KMS-11 (cell line): ENCODE data around the gene TEKT3.

Source experiments
- H2AFZ ChIP-seq: fragments of 200-600 bp; sonication (generic); 2 replicates; pipeline ENCODE4 v1.6.1; 2016; ENCODE audit warnings: antibody characterized with exemption, mixed run types, low read depth
- H3K27ac ChIP-seq: fragments of 200-600 bp; sonication (generic); 2 replicates; pipeline ENCODE4 v1.6.1; 2016; ENCODE audit warnings: mild to moderate bottlenecking, mixed run types
- H3K27me3 ChIP-seq: fragments of 200-600 bp; sonication (generic); 2 replicates; pipeline ENCODE4 v1.6.1; 2017; ENCODE audit warnings: mild to moderate bottlenecking, low read depth, mixed run types, moderate library complexity; ENCODE audit not compliant: insufficient read depth
- H3K36me3 ChIP-seq: fragments of 200-600 bp; sonication (generic); 2 replicates; pipeline ENCODE4 v1.6.1; 2017; ENCODE audit warnings: mild to moderate bottlenecking, mixed run types; ENCODE audit not compliant: insufficient read depth
- H3K4me1 ChIP-seq: fragments of 200-600 bp; sonication (generic); 2 replicates; pipeline ENCODE4 v1.6.1; 2016; ENCODE audit warnings: mild to moderate bottlenecking, low read depth, mixed run types; ENCODE audit not compliant: poor library complexity, severe bottlenecking
- H3K4me2 ChIP-seq: fragments of 200-600 bp; sonication (generic); 2 replicates; pipeline ENCODE4 v1.7.0; 2016; ENCODE audit warnings: mild to moderate bottlenecking, mixed run types
- H3K4me3 ChIP-seq: fragments of 200-600 bp; sonication (generic); IDR thresholded peaks from 2 replicates; pipeline ENCODE4 v1.6.1; 2017; ENCODE audit warnings: low read depth, low read length, mixed read lengths; ENCODE audit not compliant: insufficient read depth
- H3K79me2 ChIP-seq: fragments of 200-600 bp; sonication (generic); 2 replicates; pipeline ENCODE4 v1.6.1; 2016; ENCODE audit warnings: low read depth, mixed run types; ENCODE audit not compliant: insufficient read depth
- H3K9ac ChIP-seq: fragments of 200-600 bp; sonication (generic); 2 replicates; pipeline ENCODE4 v1.6.1; 2016; ENCODE audit warnings: mild to moderate bottlenecking, mixed run types
- H4K20me1 ChIP-seq: fragments of 200-600 bp; sonication (generic); 2 replicates; pipeline ENCODE4 v1.6.1; 2016; ENCODE audit warnings: mild to moderate bottlenecking, mixed run types; ENCODE audit not compliant: insufficient read depth
- CTCF ChIP-seq: fragments of 200-600 bp; sonication (generic); conservative IDR thresholded peaks from 2 replicates; pipeline ENCODE4 v1.6.1; 2017; ENCODE audit warnings: low read depth, mild to moderate bottlenecking, antibody characterized with exemption, low read length, moderate library complexity, mixed read lengths

Gene TEKT3

GRCh38 chr17:15265131-15265530 lies 76.3 kb downstream of the TEKT3 start, which contains the start of gene PMP22:
TSS of gene PMP22 (minus strand) at chr17:15265326. CDS start at chr17:15260727, 4,599 bp downstream.
- Histone ChIP-seq H3K79me2 (no peaks in the 10 kb centered on the region), H3K4me3 (no peak within 1 kb of the TSS), H3K36me3 (no peaks in the 10 kb centered on the region), H3K4me2 (no peak within 1 kb of the TSS), H3K4me1 (no peaks in the 10 kb centered on the region), H3K27me3 (no peaks in the 10 kb centered on the region), H2AFZ (no peak within 1 kb of the TSS), H3K27ac (no peak within 1 kb of the TSS), H3K9ac (no peak within 1 kb of the TSS), H4K20me1 (no peaks in the 10 kb centered on the region)
- TF ChIP-seq CTCF, result no peak

- no peaks in the 10 kb centered on the region for H4K20me1 ChIP-seq
- H2AFZ ChIP-seq, result no peak overlapping the region
- no peak overlapping the region for H3K4me3 ChIP-seq
- H3K79me2 ChIP-seq, result no peaks in the 10 kb centered on the region
- H3K4me2 ChIP-seq, result no peak overlapping the region
- H3K27me3 ChIP-seq, result no peaks in the 10 kb centered on the region
- H3K27ac ChIP-seq, result no peak overlapping the region
- no peaks in the 10 kb centered on the region for H3K36me3 ChIP-seq
- H3K4me1 ChIP-seq, result no peaks in the 10 kb centered on the region
- TF ChIP-seq CTCF, result no peak
- no peak overlapping the region for H3K9ac ChIP-seq
Observed at GRCh38 chr17:15264542-15264941, 76.9 kb downstream of the TEKT3 start.

- Histone ChIP-seq H2AFZ (no peak overlapping the region), H3K9ac (no peak overlapping the region)
Observed at GRCh38 chr17:15263680-15264079, 77.7 kb downstream of the TEKT3 start.

DNA sequence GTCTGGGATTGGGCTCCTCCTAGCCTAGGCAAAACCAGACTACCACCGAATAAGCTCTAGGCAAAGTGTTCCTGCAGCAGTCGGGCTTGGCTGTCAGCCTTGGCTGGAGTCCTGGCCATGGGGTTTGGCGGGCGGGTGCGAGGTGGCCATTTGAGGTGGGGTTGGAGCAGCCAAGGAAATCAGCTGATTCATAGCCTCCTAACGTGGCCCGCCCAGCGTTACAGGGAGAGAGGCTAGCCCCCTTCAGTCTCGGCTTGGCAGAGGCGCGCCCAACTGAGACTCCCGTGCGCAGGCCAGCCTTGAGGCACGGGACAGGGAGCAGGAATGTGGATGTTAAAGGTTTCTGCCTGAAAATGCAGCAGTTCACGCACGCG lies 78.2 kb downstream of the TEKT3 start:
- Histone ChIP-seq H3K27ac (no peak overlapping the region), H3K4me3 (no peak overlapping the region), H4K20me1 (no peaks in the 10 kb centered on the region), H3K4me1 (no peaks in the 10 kb centered on the region), H3K9ac (no peak overlapping the region), H3K36me3 (no peaks in the 10 kb centered on the region), H3K4me2 (no peak overlapping the region), H3K27me3 (no peaks in the 10 kb centered on the region), H3K79me2 (no peaks in the 10 kb centered on the region), H2AFZ (no peak overlapping the region)
- no peak for TF ChIP-seq CTCF

More at GRCh38 chr17:15263680-15264079, 77.7 kb downstream of the TEKT3 start:
- no peak overlapping the region for H3K4me3 ChIP-seq
- no peaks in the 10 kb centered on the region for H3K36me3 ChIP-seq
- H3K27me3 ChIP-seq, result no peaks in the 10 kb centered on the region
- no peaks in the 10 kb centered on the region for H3K4me1 ChIP-seq
- H3K27ac ChIP-seq, result no peak overlapping the region
- TF ChIP-seq CTCF, result no peak
- H4K20me1 ChIP-seq, result no peaks in the 10 kb centered on the region
- H3K4me2 ChIP-seq, result no peak overlapping the region
- H3K79me2 ChIP-seq, result no peaks in the 10 kb centered on the region
